ENCODE data around the gene DOCK10.

- TF ChIP-seq FOXM1 (IDR thresholded peaks at IDR 0.05; ENCODE audit: low read depth, low read length) (no peak), EGR1 (IDR thresholded peaks at IDR 0.05; ENCODE audit: borderline replicate concordance in 1 of 2, low read depth in 2 of 2, low read length in 2 of 2) (no peak), ZNF274 (IDR thresholded peaks at IDR 0.05; ENCODE audit: insufficient read depth, insufficient read length) (no peak), CUX1 (IDR thresholded peaks at IDR 0.05; ENCODE audit: insufficient replicate concordance, low read depth, low read length) (no peak), BRCA1 (IDR thresholded peaks at IDR 0.05; ENCODE audit: low read depth, low read length) (no peak), NRF1 (conservative IDR thresholded peaks at IDR 0.05; ENCODE audit: low read depth, low read length) (no peak), CREB1 (IDR thresholded peaks at IDR 0.05; ENCODE audit: low read depth) (no peak), TCF12 (IDR thresholded peaks at IDR 0.05; ENCODE audit: low read depth, low read length) (no peak), GABPA (IDR thresholded peaks at IDR 0.05; ENCODE audit: low read depth) (no peak), NFYA (IDR thresholded peaks at IDR 0.05; ENCODE audit: borderline replicate concordance, low read depth, low read length) (no peak), CTCF (IDR thresholded peaks at IDR 0.05 in 2 of 3, conservative IDR thresholded peaks at IDR 0.05 in 1 of 3; ENCODE audit: control insufficient read depth in 2 of 3, extremely low read depth in 1 of 3, insufficient read depth in 1 of 3, low read depth in 3 of 3, low read length in 3 of 3) (no peak)
- TF ChIP-seq, protein P1, sequence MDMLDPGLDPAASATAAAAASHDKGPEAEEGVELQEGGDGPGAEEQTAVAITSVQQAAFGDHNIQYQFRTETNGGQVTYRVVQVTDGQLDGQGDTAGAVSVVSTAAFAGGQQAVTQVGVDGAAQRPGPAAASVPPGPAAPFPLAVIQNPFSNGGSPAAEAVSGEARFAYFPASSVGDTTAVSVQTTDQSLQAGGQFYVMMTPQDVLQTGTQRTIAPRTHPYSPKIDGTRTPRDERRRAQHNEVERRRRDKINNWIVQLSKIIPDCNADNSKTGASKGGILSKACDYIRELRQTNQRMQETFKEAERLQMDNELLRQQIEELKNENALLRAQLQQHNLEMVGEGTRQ (IDR thresholded peaks at IDR 0.05; ENCODE audit: borderline replicate concordance, low read depth, low read length): no peak
Measured at GRCh38 chr2:224817676-224818075, 224.6 kb downstream of the DOCK10 start.
